Fibroblast of skin of abdomen (primary cell): ENCODE results near the gene YARS1. TPM values are rescaled to one million over a fixed set of nuclear protein-coding genes. Genes with fewer than 3 reads are reported as not detected.

ENCODE experiments used
- DNase-seq: peaks from one replicate; pipeline ENCODE4 v3.0.0-alpha.2; 2013
- polyA plus RNA-seq, 2 experiments: library from polyadenylated mRNA; unstranded; fragments of 120-200 nt; gene quantifications; one replicate each; pipeline ENCODE4 v1.2.1, GENCODE V29; 2013; ENCODE audit not compliant: insufficient read length in 2 of 2

YARS1 gene
- 318 TPM for polyA plus RNA-seq (2013, experiment 1 of 2; ENCODE audit: insufficient read length)
- polyA plus RNA-seq (2013, experiment 2 of 2; ENCODE audit: insufficient read length) = 322 TPM

DNA sequence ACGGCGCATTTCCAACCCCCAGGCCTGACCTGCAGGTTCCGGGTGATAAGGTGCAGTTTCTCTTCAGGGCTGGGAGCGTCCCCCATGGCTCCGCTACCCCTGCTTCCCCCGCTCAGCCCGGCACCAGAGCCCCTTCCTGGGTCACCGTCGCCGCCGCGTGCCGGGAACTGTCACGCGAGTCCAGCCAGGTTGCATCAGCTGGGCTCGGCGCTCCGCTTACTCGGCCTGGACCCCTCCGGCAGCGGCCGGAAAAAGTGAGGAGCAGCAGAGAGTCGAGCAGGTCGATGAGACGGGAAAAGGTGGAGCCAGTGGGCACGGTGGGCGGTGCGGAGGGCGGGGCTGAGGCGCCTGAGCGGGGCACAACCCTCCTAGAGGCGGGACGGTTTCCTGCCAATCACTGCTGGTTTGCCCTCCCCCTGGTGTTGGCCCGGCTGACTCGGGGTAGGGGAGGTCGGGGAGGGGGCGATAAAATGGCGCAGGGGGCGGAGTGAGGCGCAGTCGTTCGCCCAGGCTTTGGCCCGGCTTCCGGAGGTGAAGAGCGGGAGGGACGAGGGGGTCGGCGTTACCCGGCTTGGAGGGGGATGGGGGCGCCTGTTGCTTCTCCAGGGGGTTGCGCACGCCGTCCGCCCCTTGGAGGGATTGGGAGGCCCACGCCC is at the start of gene YARS1, which contains the start of gene S100PBP:
TSS of gene YARS1 (minus strand) at position 200 of the 656 bp plus-strand sequence. CDS start at position 86, 114 bp downstream.
TSS of gene S100PBP (plus strand) at position 495 of the 656 bp plus-strand sequence. CDS start 8,447 bp downstream, outside the sequence.
- DNase-seq = peak; percentile 99

- DNase-seq = no peak
Measured at GRCh38 chr1:32865639-32866405, 48.7 kb upstream of the YARS1 start.

DNA sequence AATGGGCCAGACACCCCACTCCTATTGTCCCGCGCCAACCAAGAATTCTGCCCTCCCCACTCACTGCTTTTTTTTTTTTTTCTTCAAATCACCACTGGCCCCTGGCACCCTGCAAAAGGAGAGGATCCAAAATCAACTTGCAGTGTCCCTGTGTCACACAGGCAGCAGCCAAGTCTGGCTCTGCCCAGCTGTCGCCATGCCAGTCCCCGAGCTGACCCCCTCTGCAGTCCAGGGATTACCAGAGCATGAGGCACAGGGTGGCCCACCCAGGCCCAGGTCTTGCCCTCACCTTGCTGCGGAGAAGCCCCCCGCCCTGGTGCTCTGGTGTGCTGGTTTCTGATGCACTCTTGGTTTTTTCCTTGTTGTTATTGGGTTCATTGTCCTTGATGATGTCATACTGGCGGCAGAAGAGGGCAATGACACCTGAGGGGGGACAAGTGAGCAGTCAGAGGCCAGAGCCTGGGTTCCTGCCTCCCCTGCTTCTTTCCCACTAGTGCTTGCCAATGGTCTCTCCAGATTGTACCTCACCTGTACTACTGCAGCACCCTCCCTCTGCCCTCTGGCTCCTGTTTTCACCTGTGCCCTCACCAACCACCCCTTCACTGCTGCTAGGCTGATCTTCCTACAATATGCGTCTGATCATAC is 47.3 kb upstream of the YARS1 start:
- no peak for DNase-seq

DNA sequence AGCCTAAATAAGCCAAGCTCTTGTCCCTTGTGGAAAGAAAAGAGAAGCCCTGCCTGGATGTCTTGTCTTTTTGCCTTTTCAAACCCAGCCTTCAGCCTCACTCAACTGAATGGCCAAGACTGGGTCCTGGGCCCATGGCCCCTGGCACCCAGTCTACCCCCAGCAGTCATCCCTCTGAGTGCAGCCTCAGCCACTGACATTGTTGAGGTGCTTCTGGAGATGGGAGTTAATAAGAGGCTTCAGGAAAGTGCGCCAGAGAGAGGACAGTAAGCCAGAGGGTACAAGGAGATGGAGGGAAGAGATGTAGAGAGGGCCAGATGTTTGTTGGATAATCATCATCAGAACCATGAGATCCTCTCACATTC is 46.7 kb upstream of the YARS1 start:
- DNase-seq = no peak

DNA sequence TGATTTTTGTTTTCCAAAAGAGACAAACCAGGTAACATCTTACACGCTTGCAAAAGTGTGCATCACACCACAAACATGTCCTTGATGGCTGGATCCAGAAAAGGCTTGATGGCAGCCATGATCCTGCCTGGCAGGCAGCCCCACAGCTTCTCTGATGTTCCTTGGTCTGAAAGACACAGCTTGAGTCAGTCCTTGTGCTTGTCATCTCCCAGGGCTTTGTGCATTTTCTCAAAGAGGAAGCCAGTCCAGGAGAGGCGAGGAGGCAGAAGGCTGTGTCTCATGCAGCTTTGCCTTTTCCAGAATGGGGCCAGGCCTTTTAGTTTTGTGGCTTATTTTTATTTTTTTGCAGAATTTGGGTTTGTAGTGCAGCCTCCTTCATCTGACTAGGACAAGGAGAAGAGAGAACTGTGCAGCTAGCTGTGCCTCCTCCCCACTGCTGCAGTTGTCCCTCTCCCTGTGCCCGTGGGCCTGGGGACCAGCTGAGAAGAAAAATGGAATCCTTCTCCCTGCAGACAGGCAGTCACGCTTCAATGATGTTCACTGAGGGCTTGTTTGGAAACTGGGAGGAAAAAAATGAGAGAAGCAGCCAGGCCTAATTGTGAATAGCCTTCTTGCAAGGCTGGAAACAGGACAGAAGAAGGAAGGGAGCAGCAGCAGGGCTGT is 46.2 kb upstream of the YARS1 start:
- DNase-seq = no peak

GRCh38 chr1:32861904-32862695 is 44.9 kb upstream of the YARS1 start:
- peak; percentile 9 for DNase-seq

GRCh38 chr1:32860566-32860965 is 43.4 kb upstream of the YARS1 start:
- DNase-seq = no peak

GRCh38 chr1:32859915-32860314 is 42.8 kb upstream of the YARS1 start:
- DNase-seq = no peak

GRCh38 chr1:32858791-32859190 is 41.6 kb upstream of the YARS1 start:
- no peak for DNase-seq

- DNase-seq = no peak
Measured at GRCh38 chr1:32858136-32858535, 41.0 kb upstream of the YARS1 start.

- DNase-seq = no peak
Measured at GRCh38 chr1:32855861-32856617, 38.9 kb upstream of the YARS1 start.

DNA sequence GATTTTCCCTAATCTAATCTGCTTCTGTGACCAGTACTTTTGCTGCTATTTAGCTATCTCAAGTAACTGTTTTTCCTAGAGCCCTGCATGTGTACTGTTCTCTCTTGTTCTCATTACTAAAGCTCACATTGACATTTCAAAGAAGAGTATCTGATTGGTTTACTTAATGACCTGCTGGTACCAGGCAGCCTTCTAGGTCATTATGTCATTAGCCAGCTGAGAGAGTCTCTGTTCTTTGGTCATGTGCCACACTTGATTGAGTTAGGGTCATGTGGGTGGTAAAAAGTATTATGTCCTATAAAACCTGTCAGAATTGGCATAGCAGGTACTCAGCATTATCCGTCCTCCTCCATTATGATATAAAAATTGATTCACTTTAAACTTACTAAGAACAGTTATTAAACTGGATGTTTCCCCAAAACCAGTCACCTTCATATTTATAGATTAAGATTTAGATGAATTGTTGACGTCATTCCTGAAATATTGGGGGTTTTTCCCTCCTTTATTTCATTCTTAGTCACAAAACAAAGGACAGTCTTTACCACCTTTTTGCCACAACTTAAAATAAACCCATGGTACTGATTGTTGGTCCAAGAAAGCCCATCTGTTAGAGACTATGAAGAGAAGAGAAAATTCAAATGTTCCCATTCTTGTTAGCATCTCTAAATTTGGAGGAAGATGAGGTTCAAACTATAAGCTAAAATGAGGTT is 31.4 kb upstream of the YARS1 start:
- DNase-seq = no peak

- no peak for DNase-seq
Measured at GRCh38 chr1:32831878-32832277, 14.7 kb upstream of the YARS1 start.

DNA sequence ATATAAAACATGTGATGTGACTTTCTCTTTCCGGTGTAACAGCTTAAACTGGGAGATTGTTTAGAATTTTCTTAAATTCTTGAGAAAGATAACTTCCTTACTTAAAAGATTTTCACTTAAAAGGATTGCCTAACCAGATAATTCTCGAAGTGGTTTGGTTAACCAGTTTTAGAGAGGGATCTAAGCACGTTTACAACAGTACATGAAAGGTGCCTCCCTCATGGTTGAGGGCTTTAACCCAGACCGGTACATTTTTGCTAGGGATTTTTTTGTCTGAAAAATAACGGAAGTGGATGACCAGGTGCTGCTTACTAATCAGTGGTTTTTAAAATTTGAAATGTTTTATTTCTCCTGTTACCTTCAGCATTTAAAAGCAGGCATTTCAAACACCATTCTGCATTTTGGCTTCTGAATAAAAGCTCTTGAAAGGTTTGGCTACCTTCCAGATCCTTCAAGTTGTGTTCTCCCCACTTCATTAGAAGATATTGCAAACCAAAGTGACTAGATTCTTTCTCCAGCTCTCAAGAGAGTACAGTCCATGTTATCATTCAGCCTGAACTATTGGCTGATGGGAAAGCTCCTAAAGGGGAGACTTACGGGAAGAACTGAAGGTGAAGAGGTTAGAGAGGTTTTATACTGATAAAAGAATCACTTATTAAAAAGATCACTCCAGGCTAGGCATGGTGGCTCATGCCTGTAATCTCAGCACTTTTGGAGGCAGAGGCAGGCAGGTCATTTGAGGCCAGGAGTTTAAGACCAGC is 13.1 kb upstream of the YARS1 start:
- no peak for DNase-seq

- no peak for DNase-seq
Measured at GRCh38 chr1:32828341-32828740, 11.2 kb upstream of the YARS1 start.

- DNase-seq = no peak
Measured at GRCh38 chr1:32825181-32825580, 8.0 kb upstream of the YARS1 start.

DNA sequence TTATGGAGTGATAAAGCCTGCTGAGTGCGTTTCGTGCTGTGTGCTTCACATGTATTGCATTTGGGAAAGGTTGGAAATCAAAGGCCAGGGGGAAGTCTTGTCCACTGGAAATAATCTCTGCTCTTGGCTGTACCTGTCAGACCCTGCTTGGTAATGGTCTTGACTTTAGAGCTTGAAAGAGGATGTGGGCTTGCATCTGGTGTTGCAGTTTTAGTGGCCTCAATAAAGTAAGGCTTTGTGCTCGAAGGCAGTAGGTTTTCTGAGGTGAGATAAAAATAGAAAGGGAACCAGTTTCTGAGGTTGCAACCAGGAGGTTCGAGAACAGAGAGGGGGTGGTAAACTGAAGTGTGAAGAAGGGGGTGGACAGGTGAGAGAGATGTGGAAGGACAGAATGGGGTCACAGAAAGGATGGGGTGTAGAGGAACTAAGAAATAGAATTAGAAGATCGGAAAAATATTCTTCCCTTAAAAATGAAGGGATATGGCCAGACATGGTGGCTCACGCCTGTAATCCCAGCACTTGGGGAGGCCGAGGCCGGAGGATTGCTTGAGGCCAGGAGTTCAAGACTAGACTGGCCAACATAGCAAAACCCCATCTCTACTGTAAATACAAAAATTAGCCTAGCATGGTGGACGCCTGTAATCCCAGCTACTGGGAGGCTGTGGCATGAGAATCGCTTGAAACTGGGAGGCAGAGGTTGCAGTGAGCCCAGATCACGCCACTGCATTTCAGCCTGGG is 1.8 kb upstream of the YARS1 start:
- DNase-seq = no peak

- DNase-seq = peak; percentile 68
Measured at GRCh38 chr1:32817815-32818786, 943 bp upstream of the YARS1 start.
